HCT116 (cell line): ENCODE data around the gene CFAP92. TPM values are rescaled to one million over a fixed set of nuclear protein-coding genes. Genes with fewer than 3 reads are reported as not detected.

Experiments used
- ATAC-seq: fragments of 200-7000 bp; cut with Tn5 transposase; 2 replicates; pipeline ENCODE4 v1.9.1; 2020; ENCODE audit warnings: mild to moderate bottlenecking, moderate library complexity
- BruUV-seq: library from RNA; stranded (reverse); fragments of 400-500 nt; replicated peaks from 2 replicates; lab custom pipeline; 2021; lab: Mats Ljungman, UMichigan
- CTCF ChIA-PET: fragments of 300-600 bp; sonication (Branson Sonifier 250); formaldehyde crosslinking; loops from one replicate; lab custom pipeline; 2021; ENCODE audit warnings: antibody characterized with exemption; lab: Charles Lee
- POLR2A ChIA-PET: fragments of 300-600, 350-600 bp; sonication (Branson Sonifier 250); formaldehyde crosslinking; loops from one replicate; lab custom pipeline; 2021; ENCODE audit warnings: antibody characterized with exemption; lab: Charles Lee
- RAD21 ChIA-PET, 2 experiments: fragments of 300-600 bp; sonication (Branson Sonifier 250); formaldehyde crosslinking; loops; one replicate each; lab custom pipeline; 2023; ENCODE audit warnings: low total read pairs in 2 of 2; ENCODE audit not compliant: uncharacterized antibody in 2 of 2, unreplicated experiment in 2 of 2, low non-redundant PET in 1 of 2; lab: Charles Lee
- DNase-seq: peaks from one replicate; pipeline ENCODE4 v3.0.0-alpha.2; 2010; ENCODE audit warnings: low read depth, low spot score
- H2AFZ ChIP-seq: fragments of 200-600 bp; shearing (Covaris generic), sonication (generic); 2 replicates; pipeline ENCODE4 v1.6.1; 2017; ENCODE audit warnings: low read depth, mixed run types, mixed read lengths, antibody characterized with exemption, low read length; ENCODE audit not compliant: poor library complexity, severe bottlenecking
- H3K27ac ChIP-seq: 2 replicates; pipeline ENCODE4 v1.5.1; 2012; ENCODE audit warnings: low read depth, low read length
- H3K27me3 ChIP-seq: fragments of 200-600 bp; sonication (generic); 2 replicates; pipeline ENCODE4 v1.6.1; 2016; ENCODE audit warnings: mixed run types, low read length, mixed read lengths; ENCODE audit not compliant: insufficient read depth
- H3K36me3 ChIP-seq, 2 experiments: fragments of 200-500 bp in 1 of 2; fragments of 200-600 bp in 1 of 2; sonication (Bioruptor generic) in 1 of 2; sonication (generic) in 1 of 2; 2 replicates each; pipeline versions ENCODE4 v1.5.1 to v1.6.1; 2014 to 2016; ENCODE audit warnings: low read length in 2 of 2, inconsistent platforms in 1 of 2, mixed read lengths in 1 of 2, mixed run types in 1 of 2; ENCODE audit not compliant: insufficient read depth in 2 of 2, control insufficient read depth in 1 of 2
- H3K4me1 ChIP-seq, 2 experiments: fragments of 200-600 bp in 1 of 2; sonication (generic) in 1 of 2; 2 replicates each; pipeline versions ENCODE4 v1.5.1 to v1.6.1; 2012 to 2017; ENCODE audit warnings: low read length in 2 of 2, inconsistent platforms in 1 of 2, mild to moderate bottlenecking in 1 of 2, mixed read lengths in 1 of 2, mixed run types in 1 of 2, moderate library complexity in 1 of 2; ENCODE audit not compliant: insufficient read depth in 2 of 2, control insufficient read depth in 1 of 2
- H3K4me2 ChIP-seq: fragments of 200-600 bp; sonication (generic); 2 replicates; pipeline ENCODE4 v1.6.1; 2017; ENCODE audit warnings: mixed run types, low read length, mixed read lengths
- H3K4me3 ChIP-seq, 2 experiments: fragments of 200-600 bp in 1 of 2; sonication (generic) in 1 of 2; replicated peaks in 1 of 2; 2 replicates each; pipeline ENCODE4 v1.5.1; 2011 to 2016; ENCODE audit warnings: low read length in 2 of 2, control low read depth in 1 of 2, low read depth in 1 of 2, mild to moderate bottlenecking in 1 of 2, mixed read lengths in 1 of 2, mixed run types in 1 of 2
- H3K79me2 ChIP-seq: fragments of 200-600 bp; sonication (generic); 2 replicates; pipeline ENCODE4 v1.6.1; 2017; ENCODE audit warnings: mild to moderate bottlenecking, mixed run types, low read length, moderate library complexity, mixed read lengths; ENCODE audit not compliant: insufficient read depth
- H3K9ac ChIP-seq: fragments of 200-600 bp; sonication (generic); 2 replicates; pipeline ENCODE4 v1.6.1; 2016; ENCODE audit warnings: low read length, mixed read lengths
- H3K9me2 ChIP-seq: fragments of 200-600 bp; sonication (generic), shearing (Covaris generic); 2 replicates; pipeline ENCODE4 v1.6.1; 2017; ENCODE audit warnings: mixed run types, mild to moderate bottlenecking, moderate library complexity; ENCODE audit not compliant: insufficient read depth
- H3K9me3 ChIP-seq, 2 experiments: fragments of 200-500 bp in 1 of 2; fragments of 200-600 bp in 1 of 2; sonication (Bioruptor generic) in 1 of 2; sonication (generic) in 1 of 2; 2 replicates each; pipeline ENCODE4 v1.6.1; 2014 to 2017; ENCODE audit warnings: low read length in 2 of 2, mixed read lengths in 2 of 2, inconsistent platforms in 1 of 2, low read depth in 1 of 2, mild to moderate bottlenecking in 1 of 2, mixed run types in 1 of 2, moderate library complexity in 1 of 2; ENCODE audit not compliant: control insufficient read depth in 1 of 2, insufficient read depth in 1 of 2
- H4K20me1 ChIP-seq: fragments of 200-600 bp; sonication (generic), shearing (Covaris generic); 2 replicates; pipeline ENCODE4 v1.6.1; 2017; ENCODE audit warnings: mixed run types, mild to moderate bottlenecking, moderate library complexity; ENCODE audit not compliant: insufficient read depth
- ATF3 ChIP-seq: IDR thresholded peaks from 2 replicates; pipeline ENCODE4 v1.6.1; 2012
- CBX3 ChIP-seq: IDR thresholded peaks from 2 replicates; pipeline ENCODE4 v1.6.1; 2012; ENCODE audit warnings: low read depth
- CEBPB ChIP-seq: IDR thresholded peaks from 2 replicates; pipeline ENCODE4 v1.6.1; 2012; ENCODE audit warnings: low read depth
- CTCF ChIP-seq, 3 experiments: fragments of 200-600 bp in 1 of 3; sonication (generic) in 1 of 3; IDR thresholded peaks in 2 of 3; conservative IDR thresholded peaks in 1 of 3; 2 replicates each; pipeline ENCODE4 v1.5.1; 2012 to 2017; ENCODE audit warnings: low read depth in 2 of 3, low read length in 2 of 3, antibody characterized with exemption in 1 of 3, borderline replicate concordance in 1 of 3, control low read depth in 1 of 3, mild to moderate bottlenecking in 1 of 3, mixed read lengths in 1 of 3, mixed run types in 1 of 3, moderate library complexity in 1 of 3; ENCODE audit not compliant: insufficient read depth in 1 of 3
- EGR1 ChIP-seq: IDR thresholded peaks from 2 replicates; pipeline ENCODE4 v1.6.1; 2012; ENCODE audit warnings: low read depth
- EZH2 ChIP-seq: fragments of 200-600 bp; sonication (generic); IDR thresholded peaks from 2 replicates; pipeline ENCODE4 v1.6.1; 2017; ENCODE audit warnings: antibody characterized with exemption, mixed run types
- JUND ChIP-seq: IDR thresholded peaks from 2 replicates; pipeline ENCODE4 v1.6.1; 2012
- POLR2AphosphoS5 ChIP-seq: IDR thresholded peaks from 2 replicates; pipeline ENCODE4 v1.6.1; 2011; ENCODE audit warnings: mild to moderate bottlenecking, low read depth, low read length, moderate library complexity
- RAD21 ChIP-seq: IDR thresholded peaks from 2 replicates; pipeline ENCODE4 v1.6.1; 2012; ENCODE audit warnings: low read depth, mild to moderate bottlenecking
- SIN3A ChIP-seq: IDR thresholded peaks from 2 replicates; pipeline ENCODE4 v1.6.1; 2012; ENCODE audit warnings: low read depth
- SP1 ChIP-seq: IDR thresholded peaks from 2 replicates; pipeline ENCODE4 v1.6.1; 2012; ENCODE audit warnings: low read depth
- SRF ChIP-seq: IDR thresholded peaks from 2 replicates; pipeline ENCODE4 v1.6.1; 2012; ENCODE audit warnings: low read depth
- TCF7L2 ChIP-seq: IDR thresholded peaks from 2 replicates; pipeline ENCODE4 v1.7.0; 2011; ENCODE audit warnings: borderline replicate concordance, inconsistent platforms; ENCODE audit not compliant: insufficient read depth, insufficient read length; ENCODE audit errors: extremely low read depth
- YY1 ChIP-seq: IDR thresholded peaks from 2 replicates; pipeline ENCODE4 v1.6.1; 2011; ENCODE audit warnings: low read length, low read depth, moderate library complexity, mild to moderate bottlenecking; ENCODE audit not compliant: insufficient replicate concordance; ENCODE audit errors: extremely low read depth
- ZBTB33 ChIP-seq: IDR thresholded peaks from 2 replicates; pipeline ENCODE4 v1.6.1; 2011; ENCODE audit warnings: mild to moderate bottlenecking, low read length, moderate library complexity; ENCODE audit not compliant: insufficient replicate concordance; ENCODE audit errors: extremely low read depth
- ZFX ChIP-seq: fragments of 450-650 bp; IDR thresholded peaks from 2 replicates; pipeline ENCODE4 v1.6.1; 2017
- ZNF274 ChIP-seq: fragments of 200-500 bp; sonication (Bioruptor generic); IDR thresholded peaks from 2 replicates; pipeline ENCODE4 v1.6.1; 2014; ENCODE audit warnings: mild to moderate bottlenecking, low read depth, low read length, inconsistent platforms
- intact Hi-C: fragments of 100-400 bp; cut with micrococcal nuclease; formaldehyde crosslinking; loops from 2 replicates; pipeline ENCODE4 v1.10.0; 2022
- total RNA-seq: library from RNA; stranded (reverse); gene quantifications from one replicate; pipeline ENCODE4 v1.2.1, GENCODE V29; 2021; ENCODE audit not compliant: unreplicated experiment

CFAP92 gene
- total RNA-seq, 1 experiment from 2014 or later = 3.6 TPM

GRCh38 chr3:128922804-128923459 is 70.9 kb downstream of the CFAP92 start:
- intact Hi-C loops = no loop called here
- Histone ChIP-seq H2AFZ (no peak overlapping the region), H3K36me3 (peaks cover 0 to 10% of the 10 kb centered on the region in 2 experiments; a peak in 1 of 4 replicates), H3K79me2 (no peaks in the 10 kb centered on the region), H3K27me3 (no peaks in the 10 kb centered on the region), H4K20me1 (no peaks in the 10 kb centered on the region), H3K4me3 (no peak overlapping the region), H3K4me1 (no peaks in the 10 kb centered on the region), H3K9ac (no peak overlapping the region), H3K9me3 (peaks cover 8 to 21% of the 10 kb centered on the region in 2 experiments; a peak in 2 of 4 replicates), H3K4me2 (no peak overlapping the region), H3K9me2 (no peaks in the 10 kb centered on the region), H3K27ac (no peak overlapping the region)
- no peak for ATAC-seq
- no peak for DNase-seq
- BruUV-seq = no TSS peak
- POLR2A ChIA-PET = no interaction called here
- RAD21 ChIA-PET = no interaction called here
- CTCF ChIA-PET = no interaction called here
- TF ChIP-seq SIN3A (no peak), RAD21 (no peak), CTCF (IDR thresholded peaks at IDR 0.05 in 2 of 3, conservative IDR thresholded peaks at IDR 0.05 in 1 of 3; ENCODE audit: borderline replicate concordance in 1 of 3, insufficient read depth in 1 of 3, low read depth in 2 of 3, low read length in 2 of 3) (no peak), TCF7L2 (no peak), ATF3 (no peak), CBX3 (no peak), YY1 (no peak), ZBTB33 (no peak), JUND (no peak), EZH2 (no peak), EGR1 (no peak), POLR2AphosphoS5 (no peak), CEBPB (no peak), ZFX (no peak), SP1 (no peak), SRF (no peak), ZNF274 (no peak)
